Medulla oblongata (tissue), 1 donor: ENCODE results near the gene MEOX1.

Experiments used
- DNase-seq: peaks from one replicate; pipeline ENCODE4 v3.0.0-alpha.2; 2015; ENCODE audit errors: extremely low spot score

MEOX1 gene

DNA sequence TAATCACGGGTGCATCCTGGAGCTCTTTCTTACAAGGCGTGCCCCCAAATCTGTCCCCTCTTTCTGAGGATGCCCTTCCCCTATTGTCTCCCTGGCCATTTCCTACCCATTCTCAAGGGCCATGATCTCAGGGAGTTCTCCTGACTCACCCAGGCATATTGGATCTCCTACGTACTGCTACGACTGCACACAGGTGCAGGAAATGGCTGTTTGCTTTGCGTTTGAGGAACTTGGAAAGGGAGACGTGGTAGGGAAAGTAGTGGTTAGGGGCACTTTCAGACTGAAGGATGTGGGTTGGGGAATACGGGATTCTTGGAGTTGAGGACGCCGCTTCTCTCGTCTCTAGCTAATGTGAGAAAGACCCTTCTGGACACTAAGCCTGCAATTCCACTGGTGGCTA is 18.7 kb upstream of the MEOX1 start:
- no peak for DNase-seq

- DNase-seq = no peak
These were observed 18.2 kb upstream of the MEOX1 start for GRCh38 chr17:43679911-43680310.

GRCh38 chr17:43679401-43679800 is 17.7 kb upstream of the MEOX1 start:
- no peak for DNase-seq

GRCh38 chr17:43676471-43676870 is 14.7 kb upstream of the MEOX1 start:
- DNase-seq = peak; percentile 51

DNA sequence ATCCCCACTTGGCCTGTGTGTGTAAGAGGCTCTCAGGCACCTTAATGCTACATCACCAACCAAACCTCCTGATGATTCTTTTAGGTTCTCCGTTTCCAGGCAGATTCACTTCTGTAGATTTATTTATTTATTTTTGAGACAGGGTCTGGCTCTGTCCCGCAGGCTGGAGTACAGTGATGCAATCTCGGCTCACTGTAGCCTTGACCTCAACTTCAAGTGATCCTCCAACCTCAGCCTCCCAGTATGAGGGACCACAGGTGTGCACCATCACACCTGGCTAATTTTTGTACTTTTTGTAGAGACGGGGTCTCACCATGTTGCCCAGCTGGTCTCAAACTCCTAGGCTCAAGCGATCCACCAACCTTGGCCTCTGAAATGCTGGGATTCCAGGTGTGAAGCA is 12.7 kb upstream of the MEOX1 start:
- no peak for DNase-seq

DNA sequence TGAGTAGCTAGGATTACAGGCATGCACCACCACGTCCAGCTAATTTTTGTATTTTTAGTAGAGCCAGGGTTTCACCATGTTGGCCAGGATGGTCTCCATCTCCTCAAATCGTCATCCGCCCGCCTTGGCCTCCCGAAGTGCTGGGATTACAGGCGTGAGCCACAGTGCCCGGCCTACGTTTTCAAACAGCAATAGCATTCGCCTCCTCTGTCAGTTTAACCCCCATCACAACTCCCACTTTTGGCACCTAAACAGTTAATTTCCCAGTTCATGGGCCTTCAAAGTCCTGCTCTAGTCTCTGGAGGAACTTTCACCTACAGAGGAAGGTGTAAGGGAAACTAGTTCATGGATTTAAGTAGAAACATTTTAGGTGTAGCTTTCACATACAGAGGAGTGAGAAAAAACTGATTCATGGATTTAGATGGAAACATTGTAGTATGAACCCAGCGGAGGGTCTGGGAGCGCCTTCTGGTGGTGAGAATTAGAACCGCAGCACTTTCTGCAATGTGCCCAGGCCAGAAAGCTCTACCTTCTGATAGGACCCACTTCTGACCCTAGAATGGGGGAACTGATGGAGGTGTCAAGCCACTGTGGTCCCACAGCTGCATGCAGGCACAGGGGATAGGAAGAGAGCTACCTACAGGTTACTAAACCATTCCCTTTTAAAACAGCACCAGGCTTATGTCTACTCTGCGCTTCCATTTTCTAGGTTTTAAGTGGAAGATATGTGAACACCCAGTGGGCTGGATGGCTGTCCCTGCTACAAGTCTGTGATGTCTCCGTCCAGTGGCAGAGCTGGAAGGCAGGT is 12.0 kb upstream of the MEOX1 start:
- peak; percentile 74 for DNase-seq

DNA sequence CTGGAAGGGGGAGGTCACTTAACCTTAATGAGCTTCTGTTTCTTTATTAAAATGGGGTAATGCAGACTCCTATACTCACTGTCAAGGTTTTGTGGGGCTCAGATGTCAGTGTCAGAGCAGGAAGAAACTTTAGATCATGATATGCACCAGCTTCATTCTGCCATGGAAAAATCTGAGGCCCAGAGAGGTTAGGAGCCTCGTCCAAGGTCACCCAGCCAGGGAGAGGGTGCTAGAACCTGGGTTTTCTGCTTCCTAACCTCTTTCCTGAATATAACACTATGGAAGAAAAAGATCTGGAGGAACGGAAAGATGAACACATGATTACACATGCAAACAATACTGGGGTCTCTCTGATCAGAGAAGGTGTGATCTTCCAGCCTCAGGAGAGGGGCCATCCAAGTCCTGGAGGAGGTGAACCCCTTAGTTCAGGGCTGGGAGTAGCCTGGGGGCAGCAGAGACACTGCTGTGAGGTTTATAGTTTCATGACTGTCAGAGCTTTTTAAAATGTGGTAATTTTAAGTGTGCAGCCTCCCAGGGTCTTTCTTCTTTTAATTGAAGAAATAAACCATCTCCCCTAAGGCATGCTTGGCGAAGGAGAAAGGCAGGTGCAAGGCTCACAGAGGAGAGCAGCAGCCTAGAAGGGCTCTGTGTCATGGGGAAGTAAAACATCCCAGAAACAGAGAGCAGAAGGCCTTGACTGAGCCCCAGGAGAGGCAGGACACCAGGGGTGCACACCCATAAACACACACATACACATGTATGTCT is 10.2 kb upstream of the MEOX1 start:
- no peak for DNase-seq

DNA sequence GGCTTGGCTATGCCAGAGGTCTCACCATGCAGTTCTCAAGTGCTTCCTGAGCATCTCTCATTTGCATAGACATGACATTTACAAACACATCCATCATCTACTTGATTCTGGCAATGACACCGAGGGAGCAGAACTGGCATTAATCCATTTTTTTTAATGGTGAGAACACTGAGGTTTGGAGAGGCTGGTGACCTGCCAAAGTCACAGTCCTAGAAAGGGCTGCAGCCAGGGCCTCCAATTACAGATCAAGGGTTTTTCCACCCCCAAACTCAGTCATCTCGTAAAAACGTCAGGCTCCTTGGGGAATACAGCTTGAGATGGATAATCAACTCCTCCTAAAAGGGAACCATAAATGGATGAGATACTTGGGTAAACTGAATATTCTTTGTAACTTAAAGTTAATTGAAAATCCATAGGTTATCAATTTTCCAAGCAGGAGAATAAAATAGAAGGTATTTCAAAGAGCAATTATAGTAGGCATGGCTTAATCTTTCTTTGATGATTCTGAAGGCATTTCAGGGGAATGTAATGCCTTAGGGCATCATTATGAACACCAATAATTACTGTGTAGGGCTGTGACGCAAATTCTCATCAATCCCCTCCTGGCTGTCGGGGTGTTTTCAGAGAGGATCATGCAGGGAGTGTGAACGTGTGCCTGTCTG is 9.4 kb upstream of the MEOX1 start:
- no peak for DNase-seq

GRCh38 chr17:43670645-43671030 is 8.9 kb upstream of the MEOX1 start:
- no peak for DNase-seq

DNA sequence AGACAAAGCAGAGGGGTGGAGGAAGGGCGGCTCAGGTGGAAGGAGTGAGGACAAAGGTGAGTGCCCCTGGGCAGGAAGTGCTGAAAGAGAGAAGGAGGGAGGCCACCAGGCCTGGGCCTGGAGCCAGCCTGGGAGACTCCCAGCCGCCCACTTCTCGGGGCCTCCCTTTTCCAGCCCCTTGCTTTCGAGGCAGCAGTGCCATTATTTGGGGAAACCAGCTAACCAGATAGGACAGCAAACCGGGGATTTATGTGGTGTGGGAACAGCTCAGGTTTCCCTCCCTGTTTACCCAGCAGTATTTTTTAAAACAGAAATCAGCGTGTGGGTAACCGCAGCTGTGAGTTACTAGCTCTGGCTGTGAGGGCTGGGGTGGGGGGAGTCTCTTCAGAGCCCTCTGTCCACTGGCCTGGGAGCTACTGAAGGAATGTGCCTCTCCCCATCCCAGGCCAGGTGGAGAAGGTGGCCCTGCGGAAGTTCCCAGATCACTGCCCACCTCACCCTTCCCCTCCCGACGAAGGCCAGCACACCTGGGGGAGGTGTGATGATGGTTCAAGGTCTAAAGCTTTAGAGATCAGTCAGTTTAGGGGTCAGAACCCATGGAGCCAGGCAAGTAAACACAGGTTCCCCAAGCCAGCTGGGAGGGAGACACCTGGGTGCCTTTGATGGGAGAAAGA is 8.4 kb upstream of the MEOX1 start:
- DNase-seq = no peak

- no peak for DNase-seq
These were observed 6.2 kb upstream of the MEOX1 start for GRCh38 chr17:43667947-43668348.

DNA sequence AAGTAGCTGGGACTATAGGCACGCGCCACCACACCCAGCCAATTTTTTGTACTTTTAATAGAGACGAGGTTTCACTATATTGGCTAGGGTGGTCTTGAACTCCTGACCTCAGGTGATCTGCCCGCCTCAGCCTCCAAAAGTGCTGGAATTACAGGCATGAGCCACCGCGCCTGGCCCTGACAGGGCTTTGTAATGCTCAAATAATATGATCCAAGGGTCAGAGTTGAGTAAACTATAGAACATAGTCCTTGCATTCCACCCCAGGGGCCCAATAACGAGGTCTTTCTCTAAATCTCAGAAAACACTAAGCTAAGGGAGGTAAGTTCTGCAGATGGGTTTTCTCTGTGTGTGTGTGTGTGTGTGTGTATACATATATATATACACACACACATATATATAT is 5.8 kb upstream of the MEOX1 start:
- DNase-seq = no peak

DNA sequence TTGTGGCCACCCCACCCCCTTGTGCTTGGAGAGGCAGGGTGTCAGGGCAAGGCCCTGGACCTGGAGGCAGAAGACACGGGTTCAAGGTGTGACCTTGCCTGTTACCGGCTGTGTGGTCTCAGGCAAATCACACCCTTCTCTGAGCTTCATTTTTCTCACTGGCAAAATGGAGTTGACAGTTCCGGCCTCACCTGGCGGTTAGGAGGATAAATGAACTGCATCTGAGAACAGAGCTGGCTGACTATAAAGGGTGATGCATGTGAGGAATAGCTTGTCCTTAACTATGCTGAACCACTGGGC is 4.2 kb upstream of the MEOX1 start:
- no peak for DNase-seq

DNA sequence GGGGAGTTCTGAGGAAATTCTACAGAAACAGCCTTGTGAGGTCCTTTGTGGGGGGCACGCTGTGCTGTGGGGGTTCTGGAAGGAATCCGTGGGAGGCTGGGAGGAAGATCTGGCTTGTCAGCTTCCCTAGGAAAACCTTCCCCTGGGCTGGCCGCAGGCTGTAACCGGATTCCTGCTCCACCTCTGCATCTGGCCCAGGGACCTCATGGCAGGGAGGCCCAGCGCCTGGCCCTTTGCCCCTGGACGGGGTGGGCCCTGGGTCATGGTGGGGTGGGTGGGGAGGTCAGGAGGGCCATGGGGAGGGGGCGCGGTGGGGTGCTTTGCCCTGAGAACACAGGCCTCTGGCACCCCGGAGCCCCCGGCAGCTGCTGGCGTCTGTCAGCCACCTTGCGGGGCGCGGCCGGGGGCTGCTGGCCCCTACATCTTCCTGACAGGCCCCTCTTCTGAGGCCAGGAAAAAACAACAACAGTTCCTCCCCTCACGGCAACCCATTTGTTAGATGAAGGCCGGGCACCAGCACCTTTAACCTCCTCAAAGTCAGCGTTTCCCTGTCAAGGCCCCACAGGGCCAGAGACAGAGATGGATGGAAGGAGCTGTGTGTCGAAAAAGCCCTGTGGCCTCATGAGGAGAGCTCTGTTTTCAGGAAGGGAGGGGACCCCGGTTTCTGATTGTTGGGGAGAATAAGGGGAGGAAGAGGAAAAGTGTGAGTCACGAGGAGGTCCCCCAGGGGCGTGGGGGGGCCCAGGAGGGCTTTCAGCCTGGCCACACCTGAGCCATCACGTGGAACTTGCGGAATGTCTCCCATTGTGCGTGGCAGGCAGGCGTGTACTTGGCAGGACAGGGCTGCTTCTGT is 3.6 kb upstream of the MEOX1 start:
- no peak for DNase-seq

- no peak for DNase-seq
These were observed 2.4 kb upstream of the MEOX1 start for GRCh38 chr17:43664096-43664495.

- no peak for DNase-seq
These were observed 1.7 kb upstream of the MEOX1 start for GRCh38 chr17:43663383-43663782.

GRCh38 chr17:43662413-43663141 is 855 bp upstream of the MEOX1 start:
- no peak for DNase-seq

DNA sequence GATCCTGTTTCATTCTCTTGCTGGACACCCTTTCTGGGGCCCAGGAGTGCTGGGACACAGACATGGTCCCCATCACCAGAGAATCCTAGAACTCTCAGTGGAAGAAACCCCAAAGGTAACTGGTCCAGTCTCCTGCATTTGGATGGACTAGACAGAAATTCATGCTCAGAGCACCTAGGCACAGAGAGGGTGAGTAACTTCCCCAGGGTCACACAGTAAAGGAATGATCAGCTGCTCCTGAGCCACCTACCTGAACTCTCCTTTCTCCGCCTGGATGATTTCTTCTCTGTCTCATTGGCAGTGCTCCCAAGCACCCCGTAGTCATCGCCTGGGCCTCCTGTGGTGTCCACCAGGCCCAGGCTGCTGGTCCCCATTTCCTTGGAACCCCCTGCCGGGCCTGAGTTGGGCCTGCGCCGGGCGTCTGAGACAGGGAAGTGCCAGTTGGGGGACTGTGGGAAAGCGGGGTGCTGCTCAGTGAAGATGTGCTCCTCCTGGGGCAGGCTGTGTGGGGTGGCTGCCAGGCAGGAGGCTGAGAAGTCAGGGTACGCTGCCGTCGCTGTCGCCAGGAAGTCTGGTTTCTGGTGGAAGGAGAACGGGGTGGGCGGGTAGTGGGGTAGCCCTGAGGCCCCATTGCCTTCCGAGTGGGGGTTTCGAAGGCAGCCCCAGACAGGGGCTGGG is 767 bp downstream of the MEOX1 start:
- DNase-seq = no peak

GRCh38 chr17:43659823-43660617 is 1.7 kb downstream of the MEOX1 start:
- no peak for DNase-seq
